H9 (cell line): ENCODE measurements around the gene PPP1R18. TPM values are rescaled to one million over a fixed set of nuclear protein-coding genes. Genes with fewer than 3 reads are reported as not detected.

Source experiments
- DNase-seq: peaks from one replicate; pipeline ENCODE4 v3.0.0-alpha.2; 2017
- H2AFZ ChIP-seq: one replicate; pipeline ENCODE4 v1.6.1; 2013; ENCODE audit warnings: mild to moderate bottlenecking, low read length, control low read depth, moderate library complexity
- H2AK5ac ChIP-seq: 2 replicates; pipeline ENCODE4 v1.6.1; 2013; ENCODE audit warnings: low read length, control low read depth, mixed read lengths; ENCODE audit not compliant: insufficient read length
- H2BK120ac ChIP-seq: one replicate; pipeline ENCODE4 v1.6.1; 2013; ENCODE audit warnings: low read depth, mild to moderate bottlenecking, low read length, control low read depth, inconsistent platforms; ENCODE audit not compliant: poor library complexity, severe bottlenecking
- H2BK12ac ChIP-seq: 2 replicates; pipeline ENCODE4 v1.6.1; 2013; ENCODE audit warnings: low read length, control low read depth, mixed read lengths, low read depth; ENCODE audit not compliant: insufficient read length
- H2BK15ac ChIP-seq: 2 replicates; pipeline ENCODE4 v1.6.1; 2013; ENCODE audit warnings: low read depth, low read length, control low read depth
- H2BK20ac ChIP-seq: one replicate; pipeline ENCODE4 v1.6.1; 2013; ENCODE audit warnings: low read depth, mild to moderate bottlenecking, low read length, control low read depth, inconsistent platforms; ENCODE audit not compliant: poor library complexity, severe bottlenecking
- H2BK5ac ChIP-seq: 2 replicates; pipeline ENCODE4 v1.6.1; 2013; ENCODE audit warnings: low read length, control low read depth, mixed read lengths; ENCODE audit not compliant: insufficient read length
- H3K14ac ChIP-seq: 2 replicates; pipeline ENCODE4 v1.6.1; 2013; ENCODE audit warnings: low read length, control low read depth; ENCODE audit not compliant: insufficient read depth
- H3K18ac ChIP-seq: 2 replicates; pipeline ENCODE4 v1.6.1; 2013; ENCODE audit warnings: low read depth, mild to moderate bottlenecking, mixed read lengths, low read length, control low read depth; ENCODE audit not compliant: insufficient read length
- H3K23ac ChIP-seq: 2 replicates; pipeline ENCODE4 v1.6.1; 2013; ENCODE audit warnings: low read length, control low read depth, mixed read lengths, low read depth; ENCODE audit not compliant: insufficient read length
- H3K23me2 ChIP-seq: 2 replicates; pipeline ENCODE4 v1.6.1; 2013; ENCODE audit warnings: low read depth, mild to moderate bottlenecking, mixed read lengths, low read length, control low read depth; ENCODE audit not compliant: insufficient read length, poor library complexity, severe bottlenecking
- H3K27ac ChIP-seq: 2 replicates; pipeline ENCODE4 v1.5.1; 2013; ENCODE audit warnings: low read length, control low read depth, mixed read lengths, low read depth; ENCODE audit not compliant: insufficient read length
- H3K27me3 ChIP-seq: 2 replicates; pipeline ENCODE4 v1.6.1; 2013; ENCODE audit warnings: low read length, control low read depth, inconsistent platforms; ENCODE audit not compliant: insufficient read depth
- H3K4ac ChIP-seq: 2 replicates; pipeline ENCODE4 v1.6.1; 2013; ENCODE audit warnings: low read depth, mild to moderate bottlenecking, control low read depth, inconsistent platforms, low read length, moderate library complexity
- H3K4me1 ChIP-seq: 2 replicates; pipeline ENCODE4 v1.6.1; 2013; ENCODE audit warnings: low read length, control low read depth, inconsistent platforms; ENCODE audit not compliant: insufficient read depth
- H3K4me2 ChIP-seq: 2 replicates; pipeline ENCODE4 v1.6.1; 2013; ENCODE audit warnings: low read length, control low read depth, mixed read lengths; ENCODE audit not compliant: insufficient read length, insufficient read depth
- H3K56ac ChIP-seq: 2 replicates; pipeline ENCODE4 v1.6.1; 2013; ENCODE audit warnings: low read depth, mild to moderate bottlenecking, mixed read lengths, low read length, control low read depth; ENCODE audit not compliant: insufficient read length
- H3K79me1 ChIP-seq: 2 replicates; pipeline ENCODE4 v1.6.1; 2013; ENCODE audit warnings: low read depth, mild to moderate bottlenecking, moderate library complexity, low read length, control low read depth, inconsistent platforms; ENCODE audit not compliant: insufficient read depth, poor library complexity, severe bottlenecking
- H3K79me2 ChIP-seq: 2 replicates; pipeline ENCODE4 v1.6.1; 2013; ENCODE audit warnings: low read length, control low read depth, inconsistent platforms; ENCODE audit not compliant: insufficient read depth
- H3K9ac ChIP-seq: 2 replicates; pipeline ENCODE4 v1.6.1; 2013; ENCODE audit warnings: low read length, control low read depth, mixed read lengths; ENCODE audit not compliant: insufficient read length; ENCODE audit errors: extremely low read depth
- H3K9me3 ChIP-seq: one replicate; pipeline ENCODE4 v1.6.1; 2013; ENCODE audit warnings: low read depth, low read length, inconsistent platforms; ENCODE audit not compliant: control insufficient read depth
- H3T11ph ChIP-seq: one replicate; pipeline ENCODE4 v1.6.1; 2013; ENCODE audit warnings: mild to moderate bottlenecking, low read length, control low read depth, inconsistent platforms
- H4K20me1 ChIP-seq: one replicate; pipeline ENCODE4 v1.6.1; 2013; ENCODE audit not compliant: control insufficient read depth, insufficient read length, insufficient read depth
- H4K5ac ChIP-seq: 2 replicates; pipeline ENCODE4 v1.6.1; 2013; ENCODE audit warnings: low read depth, mild to moderate bottlenecking, mixed read lengths, low read length, control low read depth; ENCODE audit not compliant: insufficient read length
- H4K8ac ChIP-seq: replicated peaks from 2 replicates; pipeline ENCODE4 v1.6.1; 2013; ENCODE audit warnings: low read length, control low read depth, mixed read lengths, low read depth; ENCODE audit not compliant: insufficient read length
- H4K91ac ChIP-seq: 2 replicates; pipeline ENCODE4 v1.6.1; 2013; ENCODE audit warnings: low read depth, mild to moderate bottlenecking, moderate library complexity, mixed read lengths, low read length, control low read depth; ENCODE audit not compliant: insufficient read length
- H3K27ac Mint-ChIP-seq, 3 experiments: 2 replicates in 2 of 3; 3 replicates in 1 of 3; pipeline ENCODE4 v1.8.0; 2020 to 2021; ENCODE audit warnings: mixed read lengths in 3 of 3, mild to moderate bottlenecking in 1 of 3, moderate library complexity in 1 of 3
- H3K27me3 Mint-ChIP-seq: 2 replicates; pipeline ENCODE4 v1.8.0; 2021; ENCODE audit warnings: low read depth, mild to moderate bottlenecking, moderate library complexity, mixed read lengths
- H3K36me3 Mint-ChIP-seq, 3 experiments: 2 replicates in 2 of 3; 3 replicates in 1 of 3; pipeline ENCODE4 v1.8.0; 2020 to 2021; ENCODE audit warnings: low read depth in 3 of 3, mixed read lengths in 3 of 3; ENCODE audit not compliant: insufficient read depth in 1 of 3
- H3K4me1 Mint-ChIP-seq, 2 experiments: 2 replicates each; pipeline ENCODE4 v1.8.0; 2020; ENCODE audit warnings: mixed read lengths in 2 of 2
- H3K4me3 Mint-ChIP-seq, 2 experiments: 2 replicates in 1 of 2; 3 replicates in 1 of 2; pipeline ENCODE4 v1.8.0; 2020 to 2021; ENCODE audit warnings: mild to moderate bottlenecking in 2 of 2, mixed read lengths in 2 of 2, moderate library complexity in 1 of 2
- H3K9me3 Mint-ChIP-seq, 2 experiments: 2 replicates in 1 of 2; 3 replicates in 1 of 2; pipeline ENCODE4 v1.8.0; 2020; ENCODE audit warnings: mild to moderate bottlenecking in 2 of 2, mixed read lengths in 2 of 2, moderate library complexity in 1 of 2
- CTCF ChIP-seq: fragments of 200-600 bp; sonication (generic); conservative IDR thresholded peaks from 3 replicates; pipeline ENCODE4 v1.8.0; 2021; ENCODE audit warnings: antibody characterized with exemption, mild to moderate bottlenecking
- WGBS: extraction: QIAGEN DNeasy Blood & Tissue Kit; methylation state at CpG from one replicate; pipeline ENCODE4 v1.1.7; 2013; ENCODE audit warnings: missing lambda C conversion rate, low lambda C conversion rate, mixed read lengths; ENCODE audit not compliant: insufficient read length; ENCODE audit errors: extremely low coverage; 5-methylcytosine and 5-hydroxymethylcytosine counted together
- total RNA-seq: library from RNA; stranded (reverse); gene quantifications from 2 replicates; pipeline ENCODE4 v1.2.1, GENCODE V29; 2021

The PPP1R18 gene
- total RNA-seq, 1 experiment from 2014 or later, result 28.0 TPM

DNA sequence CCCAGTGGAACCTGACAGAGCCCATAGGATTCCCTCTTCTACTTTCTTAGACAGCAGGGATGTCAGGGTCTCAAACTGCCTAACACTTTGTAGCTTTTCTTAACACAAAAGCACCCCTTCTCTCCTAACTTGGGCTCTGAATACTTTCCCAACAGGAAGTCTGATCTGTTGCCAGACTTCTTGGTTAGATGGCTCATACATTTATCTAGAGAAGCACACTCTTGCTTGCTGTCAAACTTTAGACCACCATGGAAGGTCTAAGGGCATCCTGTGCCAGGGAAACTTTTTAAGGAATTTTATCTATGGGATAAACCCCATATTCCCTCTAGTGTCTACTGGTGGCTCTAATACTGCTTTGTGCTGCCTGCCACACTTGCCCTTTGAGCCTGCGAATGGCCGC lies 42.8 kb downstream of the PPP1R18 start:
- no peak overlapping the region for H2AK5ac ChIP-seq
- Mint-ChIP-seq H3K36me3 (peaks cover 11 to 61% (median 52%) of the 10 kb centered on the region in 3 experiments), H3K4me3 (no peak overlapping the region; a peak in 1 of 5 replicates), H3K9me3 (no peaks in the 10 kb centered on the region), H3K27me3 (no peaks in the 10 kb centered on the region), H3K4me1 (peaks cover 14 to 17% of the 10 kb centered on the region in 2 experiments), H3K27ac (no peak overlapping the region; a peak in 1 of 7 replicates)
- no peak overlapping the region for H3K4me2 ChIP-seq
- H3K18ac ChIP-seq, result no peak overlapping the region
- no peak overlapping the region for H2BK12ac ChIP-seq
- H3K4ac ChIP-seq, result no peak overlapping the region
- H4K5ac ChIP-seq, result no peak overlapping the region
- H3K27ac ChIP-seq, result no peak overlapping the region
- H3T11ph ChIP-seq, result no peak overlapping the region
- H3K79me1 ChIP-seq, result peaks cover 2% of the 10 kb centered on the region
- H3K9ac ChIP-seq, result no peak overlapping the region
- H2BK120ac ChIP-seq, result no peak overlapping the region
- no CpG with 5 or more reads among the region's 2 CpGs for WGBS
- no peak overlapping the region for H2BK20ac ChIP-seq
- no peak overlapping the region for H4K8ac ChIP-seq
- no peak overlapping the region for H2BK5ac ChIP-seq
- H3K23me2 ChIP-seq, result peaks cover 8% of the 10 kb centered on the region
- no peak overlapping the region for H2AFZ ChIP-seq
- H3K79me2 ChIP-seq, result no peaks in the 10 kb centered on the region
- H3K4me1 ChIP-seq, result no peaks in the 10 kb centered on the region
- no peak overlapping the region for H2BK15ac ChIP-seq
- no peak overlapping the region for H3K23ac ChIP-seq
- no peak overlapping the region for H3K14ac ChIP-seq
- H3K27me3 ChIP-seq, result no peaks in the 10 kb centered on the region
- no peak for DNase-seq
- TF ChIP-seq CTCF, result no peak
- H3K56ac ChIP-seq, result no peak overlapping the region
- no peak overlapping the region for H4K91ac ChIP-seq
- H3K9me3 ChIP-seq, result no peaks in the 10 kb centered on the region
- H4K20me1 ChIP-seq, result no peaks in the 10 kb centered on the region
